HL-60 (cell line): ENCODE results near the gene HAGHL.

Experiments used
- DNase-seq, 2 experiments: peaks; one replicate each; pipeline ENCODE4 v3.0.0-alpha.2; 2010 to 2020; ENCODE audit warnings: low read depth in 1 of 2, low spot score in 1 of 2
- H3K27ac ChIP-seq: fragments of 250-450 bp; sonication (Bioruptor Pico); replicated peaks from 2 replicates; pipeline ENCODE4 v1.5.1; 2020; ENCODE audit warnings: mild to moderate bottlenecking, moderate library complexity
- H3K27me3 ChIP-seq: fragments of 250-450 bp; sonication (Bioruptor Pico); 2 replicates; pipeline ENCODE4 v1.5.1; 2021; ENCODE audit warnings: mild to moderate bottlenecking, moderate library complexity; ENCODE audit not compliant: insufficient read depth, poor library complexity, severe bottlenecking
- H3K4me3 ChIP-seq: replicated peaks from 2 replicates; pipeline ENCODE4 v1.5.1; 2011; ENCODE audit warnings: mild to moderate bottlenecking, control low read depth, low read length; ENCODE audit not compliant: insufficient read depth
- GABPA ChIP-seq: IDR thresholded peaks from 2 replicates; pipeline ENCODE4 v1.6.1; 2012; ENCODE audit warnings: low read depth
- POLR2AphosphoS5 ChIP-seq: IDR thresholded peaks from 2 replicates; pipeline ENCODE4 v1.6.1; 2012; ENCODE audit warnings: low read depth
- SPI1 ChIP-seq: IDR thresholded peaks from 2 replicates; pipeline ENCODE4 v1.6.1; 2012; ENCODE audit warnings: low read depth, mild to moderate bottlenecking, borderline replicate concordance
- long read RNA-seq: library from polyadenylated mRNA; unstranded; transcript quantifications from one replicate; pipeline ENCODE4 v2.0.0, GENCODE V29; 2020
- TF ChIP-seq, protein P1 (sequence below): IDR thresholded peaks from one replicate; pipeline ENCODE4 v1.5.1; 2011; ENCODE audit warnings: low read length, control low read depth, inconsistent platforms; ENCODE audit not compliant: insufficient read depth
- TF ChIP-seq, protein P2 (sequence below): IDR thresholded peaks from 2 replicates; pipeline ENCODE4 v1.6.1; 2012; ENCODE audit warnings: low read depth; ENCODE audit not compliant: insufficient replicate concordance

HAGHL gene, protein sequence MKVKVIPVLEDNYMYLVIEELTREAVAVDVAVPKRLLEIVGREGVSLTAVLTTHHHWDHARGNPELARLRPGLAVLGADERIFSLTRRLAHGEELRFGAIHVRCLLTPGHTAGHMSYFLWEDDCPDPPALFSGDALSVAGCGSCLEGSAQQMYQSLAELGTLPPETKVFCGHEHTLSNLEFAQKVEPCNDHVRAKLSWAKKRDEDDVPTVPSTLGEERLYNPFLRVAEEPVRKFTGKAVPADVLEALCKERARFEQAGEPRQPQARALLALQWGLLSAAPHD
- long read RNA-seq, transcript HAGHL-205 (7 exons, 1,041 nt): minor isoform, 21 of 314 reads
- long read RNA-seq, transcript HAGHL-203 (8 exons, 1,347 nt): major isoform, 40 of 314 reads
- long read RNA-seq, transcript HAGHL-206 (3 exons, 434 nt): minor isoform, 15 of 314 reads
- long read RNA-seq, partial matches to known transcripts: 103 of 314 reads
- long read RNA-seq, other reads (novel, unspliced or antisense): 133 of 314 reads

DNA sequence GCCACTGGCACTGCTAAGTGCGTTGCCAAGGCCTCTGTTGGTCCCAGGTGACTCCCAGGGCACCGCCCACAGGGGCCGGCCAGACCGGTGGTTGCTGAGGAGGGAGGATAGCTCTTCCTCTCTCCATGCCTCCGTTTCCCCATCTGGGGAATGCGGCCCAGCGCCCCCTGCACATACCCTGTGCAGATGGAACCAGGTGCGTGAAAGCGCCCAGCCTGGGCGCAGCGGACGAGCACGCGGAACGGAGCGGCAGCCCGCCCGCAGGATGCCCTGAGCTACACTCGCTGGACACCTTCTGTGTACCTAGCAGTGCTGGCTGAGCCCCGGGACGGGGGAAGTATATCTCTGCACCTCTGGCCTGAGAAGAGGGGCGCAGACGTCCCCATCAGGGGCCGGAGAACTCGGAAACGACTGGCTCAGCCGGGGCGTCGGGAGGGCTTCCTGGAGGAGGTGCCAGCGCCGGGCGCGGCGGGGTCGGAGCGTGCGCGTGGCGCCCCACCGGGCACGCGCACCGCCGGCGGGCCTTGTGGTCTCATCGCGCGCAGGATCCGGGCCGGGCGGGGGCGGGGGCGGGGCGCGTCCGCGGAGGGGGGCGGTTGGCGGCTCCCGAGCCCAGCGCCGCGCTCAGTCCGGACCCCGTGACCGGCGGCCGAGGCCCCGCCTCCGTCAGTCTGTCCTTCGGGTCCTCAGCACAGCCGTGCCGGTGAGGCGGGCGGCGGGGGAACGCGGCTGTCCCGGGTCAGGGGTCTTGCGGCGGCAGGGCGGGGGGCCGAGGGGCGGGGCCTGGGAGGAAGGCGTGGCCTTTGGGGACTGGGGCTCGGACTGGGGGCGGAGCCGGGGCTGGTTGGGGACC, at the start of gene HAGHL, which contains the start of gene CCDC78:
Gene HAGHL, plus strand, starts transcription at position 669 of the 853 bp plus-strand sequence. CDS start 404 bp downstream, outside the sequence.
Gene CCDC78, minus strand, starts transcription at position 6 of the 853 bp plus-strand sequence. CDS start 76 bp downstream, outside the sequence.
- TF ChIP-seq, protein P1, sequence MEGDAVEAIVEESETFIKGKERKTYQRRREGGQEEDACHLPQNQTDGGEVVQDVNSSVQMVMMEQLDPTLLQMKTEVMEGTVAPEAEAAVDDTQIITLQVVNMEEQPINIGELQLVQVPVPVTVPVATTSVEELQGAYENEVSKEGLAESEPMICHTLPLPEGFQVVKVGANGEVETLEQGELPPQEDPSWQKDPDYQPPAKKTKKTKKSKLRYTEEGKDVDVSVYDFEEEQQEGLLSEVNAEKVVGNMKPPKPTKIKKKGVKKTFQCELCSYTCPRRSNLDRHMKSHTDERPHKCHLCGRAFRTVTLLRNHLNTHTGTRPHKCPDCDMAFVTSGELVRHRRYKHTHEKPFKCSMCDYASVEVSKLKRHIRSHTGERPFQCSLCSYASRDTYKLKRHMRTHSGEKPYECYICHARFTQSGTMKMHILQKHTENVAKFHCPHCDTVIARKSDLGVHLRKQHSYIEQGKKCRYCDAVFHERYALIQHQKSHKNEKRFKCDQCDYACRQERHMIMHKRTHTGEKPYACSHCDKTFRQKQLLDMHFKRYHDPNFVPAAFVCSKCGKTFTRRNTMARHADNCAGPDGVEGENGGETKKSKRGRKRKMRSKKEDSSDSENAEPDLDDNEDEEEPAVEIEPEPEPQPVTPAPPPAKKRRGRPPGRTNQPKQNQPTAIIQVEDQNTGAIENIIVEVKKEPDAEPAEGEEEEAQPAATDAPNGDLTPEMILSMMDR: no peak
- Histone ChIP-seq H3K27ac (peak within 1 kb of the TSS; percentile 65), H3K4me3 (peak within 1 kb of the TSS; percentile 66), H3K27me3 (no peaks in the 10 kb centered on the region)
- DNase-seq: peak; percentile 62 to 72

DNA sequence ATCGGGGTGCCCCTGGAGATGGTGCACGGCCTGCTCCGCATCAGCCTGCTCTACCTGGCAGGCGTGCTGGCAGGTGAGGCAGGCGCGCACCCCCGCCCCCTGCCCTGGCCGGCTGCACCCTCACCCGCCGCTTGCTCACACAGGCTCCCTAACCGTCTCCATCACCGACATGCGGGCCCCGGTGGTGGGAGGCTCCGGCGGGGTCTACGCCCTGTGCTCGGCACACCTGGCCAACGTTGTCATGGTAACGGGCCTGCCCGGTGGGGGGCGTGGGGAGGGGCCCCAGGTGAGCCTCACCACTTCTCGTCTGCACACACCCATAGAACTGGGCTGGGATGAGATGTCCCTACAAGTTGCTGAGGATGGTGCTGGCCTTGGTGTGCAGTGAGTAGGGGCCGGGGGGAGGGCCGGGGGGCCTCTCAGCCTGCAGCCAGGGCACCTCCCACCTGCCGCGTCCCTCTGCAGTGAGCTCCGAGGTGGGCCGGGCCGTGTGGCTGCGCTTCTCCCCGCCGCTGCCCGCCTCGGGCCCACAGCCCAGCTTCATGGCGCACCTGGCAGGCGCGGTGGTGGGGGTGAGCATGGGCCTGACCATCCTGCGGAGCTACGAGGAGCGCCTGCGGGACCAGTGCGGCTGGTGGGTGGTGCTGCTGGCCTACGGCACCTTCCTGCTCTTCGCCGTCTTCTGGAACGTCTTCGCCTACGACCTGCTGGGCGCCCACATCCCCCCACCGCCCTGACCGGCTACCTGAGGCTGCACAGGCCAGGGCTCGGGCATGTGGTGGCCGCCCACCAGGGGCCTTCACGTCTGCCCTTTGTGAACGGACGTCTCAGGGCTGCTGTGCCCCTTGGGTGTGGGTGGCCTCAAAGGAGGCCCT, 49.4 kb upstream of the HAGHL start:
- TF ChIP-seq GABPA (no peak), SPI1 (no peak), POLR2AphosphoS5 (no peak)
- TF ChIP-seq, protein P2, sequence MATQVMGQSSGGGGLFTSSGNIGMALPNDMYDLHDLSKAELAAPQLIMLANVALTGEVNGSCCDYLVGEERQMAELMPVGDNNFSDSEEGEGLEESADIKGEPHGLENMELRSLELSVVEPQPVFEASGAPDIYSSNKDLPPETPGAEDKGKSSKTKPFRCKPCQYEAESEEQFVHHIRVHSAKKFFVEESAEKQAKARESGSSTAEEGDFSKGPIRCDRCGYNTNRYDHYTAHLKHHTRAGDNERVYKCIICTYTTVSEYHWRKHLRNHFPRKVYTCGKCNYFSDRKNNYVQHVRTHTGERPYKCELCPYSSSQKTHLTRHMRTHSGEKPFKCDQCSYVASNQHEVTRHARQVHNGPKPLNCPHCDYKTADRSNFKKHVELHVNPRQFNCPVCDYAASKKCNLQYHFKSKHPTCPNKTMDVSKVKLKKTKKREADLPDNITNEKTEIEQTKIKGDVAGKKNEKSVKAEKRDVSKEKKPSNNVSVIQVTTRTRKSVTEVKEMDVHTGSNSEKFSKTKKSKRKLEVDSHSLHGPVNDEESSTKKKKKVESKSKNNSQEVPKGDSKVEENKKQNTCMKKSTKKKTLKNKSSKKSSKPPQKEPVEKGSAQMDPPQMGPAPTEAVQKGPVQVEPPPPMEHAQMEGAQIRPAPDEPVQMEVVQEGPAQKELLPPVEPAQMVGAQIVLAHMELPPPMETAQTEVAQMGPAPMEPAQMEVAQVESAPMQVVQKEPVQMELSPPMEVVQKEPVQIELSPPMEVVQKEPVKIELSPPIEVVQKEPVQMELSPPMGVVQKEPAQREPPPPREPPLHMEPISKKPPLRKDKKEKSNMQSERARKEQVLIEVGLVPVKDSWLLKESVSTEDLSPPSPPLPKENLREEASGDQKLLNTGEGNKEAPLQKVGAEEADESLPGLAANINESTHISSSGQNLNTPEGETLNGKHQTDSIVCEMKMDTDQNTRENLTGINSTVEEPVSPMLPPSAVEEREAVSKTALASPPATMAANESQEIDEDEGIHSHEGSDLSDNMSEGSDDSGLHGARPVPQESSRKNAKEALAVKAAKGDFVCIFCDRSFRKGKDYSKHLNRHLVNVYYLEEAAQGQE: no peak
- TF ChIP-seq, protein P1: no peak
- Histone ChIP-seq H3K4me3 (no peak overlapping the region), H3K27ac (no peak overlapping the region), H3K27me3 (no peaks in the 10 kb centered on the region)
- no peak for DNase-seq

DNA sequence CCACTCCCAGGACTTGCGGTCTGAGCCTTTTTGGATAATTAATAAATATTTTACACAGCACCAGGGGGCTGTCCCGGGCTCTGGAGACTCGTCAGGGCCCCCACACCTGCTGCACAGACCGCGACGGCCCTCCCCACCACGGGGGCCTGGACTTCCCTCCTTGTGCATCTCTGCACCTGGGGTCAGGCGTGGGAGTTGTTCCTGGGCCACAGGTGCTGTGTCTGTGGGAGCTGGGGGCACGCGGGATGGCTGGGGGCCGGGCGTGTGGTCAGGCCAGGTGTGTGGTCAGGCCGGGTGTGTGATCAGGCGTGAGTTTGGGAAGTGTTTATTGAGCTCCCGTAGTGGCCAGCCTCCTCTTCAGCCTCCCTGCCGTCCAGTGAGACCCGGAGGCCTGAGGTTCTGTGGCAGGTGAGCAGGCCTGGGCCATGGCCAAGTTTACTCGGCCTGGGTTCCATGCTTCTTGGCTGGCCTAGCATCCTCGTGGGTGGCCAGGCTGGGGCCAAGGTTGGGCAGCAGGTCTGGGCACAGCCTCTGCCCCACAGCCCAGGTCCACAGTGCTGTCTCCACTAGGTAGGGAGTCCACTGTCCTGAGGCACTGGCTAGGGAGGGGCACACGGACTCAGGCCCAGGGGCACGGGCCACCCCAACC, 48.6 kb upstream of the HAGHL start:
- Histone ChIP-seq H3K27me3 (no peaks in the 10 kb centered on the region), H3K4me3 (no peak overlapping the region), H3K27ac (no peak overlapping the region)
- no peak for DNase-seq
- no peak for TF ChIP-seq GABPA
- TF ChIP-seq, protein P1: no peak
- TF ChIP-seq SPI1: no peak
- TF ChIP-seq POLR2AphosphoS5: no peak
- TF ChIP-seq, protein P2: no peak
